IPS-18a (cell line): ENCODE measurements around the gene ADAMTS12.

Experiments
- H3K27ac ChIP-seq: one replicate; pipeline ENCODE4 v1.5.1; 2013; ENCODE audit warnings: low read length
- H3K27me3 ChIP-seq: one replicate; pipeline ENCODE4 v1.6.1; 2013; ENCODE audit warnings: mild to moderate bottlenecking, low read length; ENCODE audit not compliant: control insufficient read depth, insufficient read depth
- H3K36me3 ChIP-seq: one replicate; pipeline ENCODE4 v1.6.1; 2013; ENCODE audit warnings: low read depth, low read length; ENCODE audit not compliant: control insufficient read depth
- H3K4me1 ChIP-seq: one replicate; pipeline ENCODE4 v1.6.1; 2013; ENCODE audit warnings: low read depth, low read length; ENCODE audit not compliant: control insufficient read depth
- H3K4me3 ChIP-seq: one replicate; pipeline ENCODE4 v1.5.1; 2013; ENCODE audit warnings: low read length
- H3K9ac ChIP-seq: one replicate; pipeline ENCODE4 v1.6.1; 2013; ENCODE audit warnings: mild to moderate bottlenecking, low read length, moderate library complexity
- H3K9me3 ChIP-seq: one replicate; pipeline ENCODE4 v1.6.1; 2013; ENCODE audit warnings: low read depth, low read length; ENCODE audit not compliant: control insufficient read depth

ADAMTS12 gene

GRCh38 chr5:33824516-33825195 lies 67.1 kb downstream of the ADAMTS12 start:
- H3K9me3 ChIP-seq: no peaks in the 10 kb centered on the region
- H3K27ac ChIP-seq: no peak overlapping the region
- H3K27me3 ChIP-seq: no peaks in the 10 kb centered on the region
- peaks cover 10% of the 10 kb centered on the region for H3K4me1 ChIP-seq
- no peak overlapping the region for H3K4me3 ChIP-seq
- H3K36me3 ChIP-seq: no peaks in the 10 kb centered on the region
- no peak overlapping the region for H3K9ac ChIP-seq

- Histone ChIP-seq H3K4me1 (peaks cover 10% of the 10 kb centered on the region), H3K4me3 (no peak overlapping the region), H3K9me3 (no peaks in the 10 kb centered on the region), H3K27me3 (no peaks in the 10 kb centered on the region), H3K36me3 (no peaks in the 10 kb centered on the region), H3K9ac (no peak overlapping the region), H3K27ac (no peak overlapping the region)
Measured at GRCh38 chr5:33817301-33817700, 74.5 kb downstream of the ADAMTS12 start.

GRCh38 chr5:33816791-33817190 lies 75.0 kb downstream of the ADAMTS12 start:
- H3K9ac ChIP-seq: no peak overlapping the region
- H3K27ac ChIP-seq: no peak overlapping the region
- peaks cover 4% of the 10 kb centered on the region for H3K4me1 ChIP-seq
- H3K36me3 ChIP-seq: no peaks in the 10 kb centered on the region
- no peaks in the 10 kb centered on the region for H3K27me3 ChIP-seq
- no peak overlapping the region for H3K4me3 ChIP-seq
- no peaks in the 10 kb centered on the region for H3K9me3 ChIP-seq

GRCh38 chr5:33812746-33813145 lies 79.0 kb downstream of the ADAMTS12 start:
- Histone ChIP-seq H3K27ac (no peak overlapping the region), H3K4me3 (no peak overlapping the region), H3K4me1 (peaks cover 11% of the 10 kb centered on the region), H3K9ac (no peak overlapping the region), H3K27me3 (no peaks in the 10 kb centered on the region), H3K36me3 (no peaks in the 10 kb centered on the region), H3K9me3 (no peaks in the 10 kb centered on the region)

GRCh38 chr5:33810491-33811120 lies 81.2 kb downstream of the ADAMTS12 start:
- H3K27ac ChIP-seq: no peak overlapping the region
- H3K27me3 ChIP-seq: no peaks in the 10 kb centered on the region
- no peak overlapping the region for H3K9ac ChIP-seq
- H3K4me3 ChIP-seq: no peak overlapping the region
- H3K4me1 ChIP-seq: peaks cover 11% of the 10 kb centered on the region
- no peaks in the 10 kb centered on the region for H3K36me3 ChIP-seq
- no peaks in the 10 kb centered on the region for H3K9me3 ChIP-seq

- Histone ChIP-seq H3K9me3 (no peaks in the 10 kb centered on the region), H3K9ac (no peak overlapping the region), H3K4me3 (no peak overlapping the region), H3K36me3 (no peaks in the 10 kb centered on the region), H3K4me1 (peaks cover 11% of the 10 kb centered on the region), H3K27ac (no peak overlapping the region), H3K27me3 (no peaks in the 10 kb centered on the region)
Measured at GRCh38 chr5:33809936-33810335, 81.9 kb downstream of the ADAMTS12 start.

GRCh38 chr5:33808699-33809098 lies 83.1 kb downstream of the ADAMTS12 start:
- Histone ChIP-seq H3K27me3 (no peaks in the 10 kb centered on the region), H3K27ac (no peak overlapping the region), H3K9ac (no peak overlapping the region), H3K36me3 (no peaks in the 10 kb centered on the region), H3K4me1 (peaks cover 14% of the 10 kb centered on the region), H3K4me3 (no peak overlapping the region), H3K9me3 (no peaks in the 10 kb centered on the region)

GRCh38 chr5:33807771-33808170 lies 84.0 kb downstream of the ADAMTS12 start:
- no peaks in the 10 kb centered on the region for H3K27me3 ChIP-seq
- H3K4me1 ChIP-seq: peaks cover 14% of the 10 kb centered on the region
- H3K9me3 ChIP-seq: no peaks in the 10 kb centered on the region
- no peak overlapping the region for H3K9ac ChIP-seq
- H3K4me3 ChIP-seq: no peak overlapping the region
- no peaks in the 10 kb centered on the region for H3K36me3 ChIP-seq
- no peak overlapping the region for H3K27ac ChIP-seq

- no peaks in the 10 kb centered on the region for H3K36me3 ChIP-seq
- H3K9ac ChIP-seq: no peak overlapping the region
- H3K4me3 ChIP-seq: no peak overlapping the region
- no peaks in the 10 kb centered on the region for H3K27me3 ChIP-seq
- no peak overlapping the region for H3K27ac ChIP-seq
- H3K9me3 ChIP-seq: no peaks in the 10 kb centered on the region
- peaks cover 14% of the 10 kb centered on the region for H3K4me1 ChIP-seq
Measured at GRCh38 chr5:33806738-33807442, 84.9 kb downstream of the ADAMTS12 start.

GRCh38 chr5:33801292-33801691 lies 90.5 kb downstream of the ADAMTS12 start:
- Histone ChIP-seq H3K4me3 (no peak overlapping the region), H3K36me3 (no peaks in the 10 kb centered on the region), H3K27me3 (no peaks in the 10 kb centered on the region), H3K9ac (no peak overlapping the region), H3K4me1 (peaks cover 3% of the 10 kb centered on the region), H3K27ac (no peak overlapping the region), H3K9me3 (no peaks in the 10 kb centered on the region)

- H3K9me3 ChIP-seq: no peaks in the 10 kb centered on the region
- no peak overlapping the region for H3K27ac ChIP-seq
- no peak overlapping the region for H3K4me3 ChIP-seq
- peaks cover 3% of the 10 kb centered on the region for H3K4me1 ChIP-seq
- no peaks in the 10 kb centered on the region for H3K27me3 ChIP-seq
- no peak overlapping the region for H3K9ac ChIP-seq
- H3K36me3 ChIP-seq: no peaks in the 10 kb centered on the region
Measured at GRCh38 chr5:33800241-33800950, 91.4 kb downstream of the ADAMTS12 start.
